ENCODE results near the gene INPP5D. TPM values are rescaled to one million over a fixed set of nuclear protein-coding genes. Genes with fewer than 3 reads are reported as not detected.

Gene INPP5D
- polyA plus RNA-seq, 1 of the 3 experiments (the other 2 are of a cell fraction), result 1.3 TPM

DNA sequence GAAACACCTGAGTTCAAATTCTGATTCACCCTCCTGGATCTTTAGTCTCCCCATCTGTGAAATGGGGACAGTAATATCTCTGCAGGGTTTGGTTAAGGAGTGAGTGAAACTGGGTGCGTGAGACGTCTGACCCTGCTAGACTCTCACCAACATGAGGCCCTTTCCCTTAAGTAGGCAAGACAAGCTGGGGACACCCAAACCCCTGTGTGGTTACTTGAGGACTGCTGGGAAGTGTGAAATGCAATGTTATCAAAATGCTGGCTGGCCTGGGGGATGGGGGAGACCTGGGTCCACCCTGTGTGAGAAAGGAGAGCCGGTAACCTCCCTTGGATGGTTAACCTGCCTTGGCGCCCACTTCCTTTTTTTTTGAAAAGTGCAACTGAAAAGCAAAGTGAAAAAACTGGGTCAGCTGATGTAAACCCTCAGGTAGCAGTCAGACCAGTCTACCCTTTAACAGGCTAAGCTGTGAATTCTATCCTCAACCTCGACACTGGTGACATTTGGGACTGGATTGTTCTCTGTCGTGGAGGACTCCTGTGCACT lies 82.3 kb downstream of the INPP5D start:
- TF ChIP-seq, protein P1, sequence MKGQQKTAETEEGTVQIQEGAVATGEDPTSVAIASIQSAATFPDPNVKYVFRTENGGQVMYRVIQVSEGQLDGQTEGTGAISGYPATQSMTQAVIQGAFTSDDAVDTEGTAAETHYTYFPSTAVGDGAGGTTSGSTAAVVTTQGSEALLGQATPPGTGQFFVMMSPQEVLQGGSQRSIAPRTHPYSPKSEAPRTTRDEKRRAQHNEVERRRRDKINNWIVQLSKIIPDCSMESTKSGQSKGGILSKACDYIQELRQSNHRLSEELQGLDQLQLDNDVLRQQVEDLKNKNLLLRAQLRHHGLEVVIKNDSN (IDR thresholded peaks at IDR 0.05; ENCODE audit: borderline replicate concordance, low read depth), result no peak
- TF ChIP-seq MXI1 (IDR thresholded peaks at IDR 0.05; ENCODE audit: low read depth, low read length) (no peak), SMC3 (IDR thresholded peaks at IDR 0.05; ENCODE audit: low read depth, low read length) (no peak), TAF1 (IDR thresholded peaks at IDR 0.05; ENCODE audit: borderline replicate concordance, low read depth, low read length) (no peak), RCOR1 (IDR thresholded peaks at IDR 0.05; ENCODE audit: low read length) (no peak), YY1 (IDR thresholded peaks at IDR 0.05; ENCODE audit: low read depth) (no peak), RFX5 (IDR thresholded peaks at IDR 0.05; ENCODE audit: low read length) (no peak), JUND (IDR thresholded peaks at IDR 0.05) (no peak), POLR2AphosphoS5 (IDR thresholded peaks at IDR 0.05; ENCODE audit: low read depth, low read length) (no peak), FOXM1 (IDR thresholded peaks at IDR 0.05; ENCODE audit: low read depth) (no peak), TCF12 (IDR thresholded peaks at IDR 0.05) (no peak), GATA2 (CRISPR knock-in tag; IDR thresholded peaks at IDR 0.05) (no peak)
- TF ChIP-seq, protein P2, sequence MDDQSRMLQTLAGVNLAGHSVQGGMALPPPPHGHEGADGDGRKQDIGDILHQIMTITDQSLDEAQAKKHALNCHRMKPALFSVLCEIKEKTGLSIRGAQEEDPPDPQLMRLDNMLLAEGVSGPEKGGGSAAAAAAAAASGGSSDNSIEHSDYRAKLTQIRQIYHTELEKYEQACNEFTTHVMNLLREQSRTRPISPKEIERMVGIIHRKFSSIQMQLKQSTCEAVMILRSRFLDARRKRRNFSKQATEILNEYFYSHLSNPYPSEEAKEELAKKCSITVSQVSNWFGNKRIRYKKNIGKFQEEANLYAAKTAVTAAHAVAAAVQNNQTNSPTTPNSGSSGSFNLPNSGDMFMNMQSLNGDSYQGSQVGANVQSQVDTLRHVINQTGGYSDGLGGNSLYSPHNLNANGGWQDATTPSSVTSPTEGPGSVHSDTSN (IDR thresholded peaks at IDR 0.05), result no peak
- TF ChIP-seq, protein P3, sequence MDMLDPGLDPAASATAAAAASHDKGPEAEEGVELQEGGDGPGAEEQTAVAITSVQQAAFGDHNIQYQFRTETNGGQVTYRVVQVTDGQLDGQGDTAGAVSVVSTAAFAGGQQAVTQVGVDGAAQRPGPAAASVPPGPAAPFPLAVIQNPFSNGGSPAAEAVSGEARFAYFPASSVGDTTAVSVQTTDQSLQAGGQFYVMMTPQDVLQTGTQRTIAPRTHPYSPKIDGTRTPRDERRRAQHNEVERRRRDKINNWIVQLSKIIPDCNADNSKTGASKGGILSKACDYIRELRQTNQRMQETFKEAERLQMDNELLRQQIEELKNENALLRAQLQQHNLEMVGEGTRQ (IDR thresholded peaks at IDR 0.05; ENCODE audit: borderline replicate concordance, low read depth, low read length), result no peak
- TF ChIP-seq, protein P4, sequence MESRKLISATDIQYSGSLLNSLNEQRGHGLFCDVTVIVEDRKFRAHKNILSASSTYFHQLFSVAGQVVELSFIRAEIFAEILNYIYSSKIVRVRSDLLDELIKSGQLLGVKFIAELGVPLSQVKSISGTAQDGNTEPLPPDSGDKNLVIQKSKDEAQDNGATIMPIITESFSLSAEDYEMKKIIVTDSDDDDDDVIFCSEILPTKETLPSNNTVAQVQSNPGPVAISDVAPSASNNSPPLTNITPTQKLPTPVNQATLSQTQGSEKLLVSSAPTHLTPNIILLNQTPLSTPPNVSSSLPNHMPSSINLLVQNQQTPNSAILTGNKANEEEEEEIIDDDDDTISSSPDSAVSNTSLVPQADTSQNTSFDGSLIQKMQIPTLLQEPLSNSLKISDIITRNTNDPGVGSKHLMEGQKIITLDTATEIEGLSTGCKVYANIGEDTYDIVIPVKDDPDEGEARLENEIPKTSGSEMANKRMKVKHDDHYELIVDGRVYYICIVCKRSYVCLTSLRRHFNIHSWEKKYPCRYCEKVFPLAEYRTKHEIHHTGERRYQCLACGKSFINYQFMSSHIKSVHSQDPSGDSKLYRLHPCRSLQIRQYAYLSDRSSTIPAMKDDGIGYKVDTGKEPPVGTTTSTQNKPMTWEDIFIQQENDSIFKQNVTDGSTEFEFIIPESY (IDR thresholded peaks at IDR 0.05; ENCODE audit: borderline replicate concordance, low read depth), result no peak
- ChIA-PET POLR2A (no interaction called here), CTCF (interaction anchor here (0.8 to 1.0 kb wide), 3 partner anchors 9 to 12 kb away, joined by 3 read pairs; no protein-coding TSS in a partner anchor)
- Histone ChIP-seq H3K9ac (no peak overlapping the region), H3K27me3 (ENCODE audit: insufficient read depth) (no peaks in the 10 kb centered on the region), H4K20me1 (ENCODE audit: insufficient read depth) (no peaks in the 10 kb centered on the region), H3K9me3 (no peaks in the 10 kb centered on the region), H3K4me2 (no peak overlapping the region), H3K27ac (ENCODE audit: low read depth in 2 of 2, low read length in 1 of 2) (no peak overlapping the region), H3K9me2 (no peaks in the 10 kb centered on the region), H3K79me2 (ENCODE audit: insufficient read depth) (no peaks in the 10 kb centered on the region), H3F3A (replicated peaks; ENCODE audit: insufficient read depth) (no peaks in the 10 kb centered on the region), H3K4me3 (ENCODE audit: low read depth in 2 of 2, low read length in 1 of 2) (no peak overlapping the region), H3K36me3 (replicated peaks in 1 of 2; ENCODE audit: control insufficient read depth in 1 of 2, insufficient read depth in 2 of 2, low read length in 1 of 2) (no peaks in the 10 kb centered on the region), H3K4me1 (ENCODE audit: control insufficient read depth in 1 of 2, insufficient read depth in 2 of 2, low read depth in 1 of 2, low read length in 1 of 2) (no peaks in the 10 kb centered on the region), H2AFZ (ENCODE audit: low read depth) (no peak overlapping the region)
- WGBS (ENCODE audit: low lambda C conversion rate), result 72% methylated on average over 6 of the region's 6 CpGs
- no peak for DNase-seq
